IMR-90 (cell line): ENCODE data around the gene MRGPRF. TPM values are rescaled to one million over a fixed set of nuclear protein-coding genes. Genes with fewer than 3 reads are reported as not detected.
A peak's percentile ranks its signal among the peaks of the same experiment; 100 is the strongest.

Experiments
- ATAC-seq: fragments of 200-7000 bp; cut with Tn5 transposase; 2 replicates; pipeline ENCODE4 v1.9.1; 2020; ENCODE audit warnings: low read depth, mild to moderate bottlenecking, moderate library complexity
- BruUV-seq: library from RNA; stranded (reverse); fragments of 400-500 nt; replicated peaks from 2 replicates; lab custom pipeline; 2021; lab: Mats Ljungman, UMichigan
- CTCF ChIA-PET: fragments of 300-600 bp; formaldehyde crosslinking; extraction: SDS; loops from one replicate; lab custom pipeline; 2021; ENCODE audit warnings: antibody characterized with exemption; lab: Yijun Ruan, JAX
- POLR2A ChIA-PET: fragments of 300-600 bp; sonication (Branson Sonifier 250); formaldehyde crosslinking; loops from one replicate; lab custom pipeline; 2022; ENCODE audit warnings: antibody characterized with exemption; ENCODE audit not compliant: unreplicated experiment; lab: Charles Lee
- DNase-seq: peaks from one replicate; pipeline ENCODE4 v3.0.0; 2013
- H2AFZ ChIP-seq: replicated peaks from 2 replicates; pipeline ENCODE3; 2013; ENCODE audit warnings: low read length, mild to moderate bottlenecking; ENCODE audit not compliant: poor library complexity
- H2AK5ac ChIP-seq: 2 replicates; pipeline ENCODE4 v1.6.1; 2013; ENCODE audit warnings: low read depth, low read length, inconsistent platforms
- H2AK9ac ChIP-seq: replicated peaks from 2 replicates; pipeline ENCODE3; 2013; ENCODE audit warnings: mild to moderate bottlenecking, low read depth, low read length, moderate library complexity; ENCODE audit not compliant: poor library complexity
- H2BK120ac ChIP-seq: 2 replicates; pipeline ENCODE4 v1.6.1; 2013; ENCODE audit warnings: low read depth, low read length, inconsistent platforms
- H2BK15ac ChIP-seq: 3 replicates; pipeline ENCODE4 v1.6.1; 2013; ENCODE audit warnings: low read depth, low read length, inconsistent platforms
- H2BK20ac ChIP-seq: 2 replicates; pipeline ENCODE4 v1.6.1; 2013; ENCODE audit warnings: low read depth, mild to moderate bottlenecking, inconsistent platforms, low read length, moderate library complexity
- H2BK5ac ChIP-seq: 2 replicates; pipeline ENCODE4 v1.6.1; 2013; ENCODE audit warnings: mild to moderate bottlenecking, low read depth, low read length, inconsistent platforms; ENCODE audit not compliant: poor library complexity, severe bottlenecking
- H3K14ac ChIP-seq: replicated peaks from 2 replicates; pipeline ENCODE4 v1.6.1; 2013; ENCODE audit warnings: low read depth, low read length, inconsistent platforms
- H3K18ac ChIP-seq: 2 replicates; pipeline ENCODE4 v1.6.1; 2013; ENCODE audit warnings: low read depth, low read length, control low read depth
- H3K23ac ChIP-seq: 2 replicates; pipeline ENCODE4 v1.6.1; 2013; ENCODE audit warnings: low read depth, low read length, inconsistent platforms
- H3K27ac ChIP-seq: 2 replicates; pipeline ENCODE4 v1.5.1; 2013; ENCODE audit warnings: mild to moderate bottlenecking, control low read depth, low read length; ENCODE audit not compliant: insufficient read depth
- H3K27me3 ChIP-seq: 2 replicates; pipeline ENCODE4 v1.6.1; 2013; ENCODE audit warnings: low read length; ENCODE audit not compliant: control insufficient read depth, insufficient read depth
- H3K36me3 ChIP-seq: 2 replicates; pipeline ENCODE4 v1.6.1; 2013; ENCODE audit warnings: low read length, mixed read lengths; ENCODE audit not compliant: control insufficient read depth, insufficient read depth
- H3K4ac ChIP-seq: 2 replicates; pipeline ENCODE4 v1.6.1; 2013; ENCODE audit warnings: low read depth, low read length, inconsistent platforms
- H3K4me1 ChIP-seq: 2 replicates; pipeline ENCODE4 v1.6.1; 2013; ENCODE audit warnings: low read length, mixed read lengths; ENCODE audit not compliant: control insufficient read depth, insufficient read depth
- H3K4me2 ChIP-seq: 2 replicates; pipeline ENCODE4 v1.6.1; 2013; ENCODE audit warnings: low read depth, mild to moderate bottlenecking, control low read depth, low read length, moderate library complexity
- H3K4me3 ChIP-seq: 2 replicates; pipeline ENCODE4 v1.5.1; 2013; ENCODE audit warnings: low read depth, mild to moderate bottlenecking, control low read depth, low read length, moderate library complexity; ENCODE audit not compliant: insufficient read depth
- H3K56ac ChIP-seq: 2 replicates; pipeline ENCODE4 v1.6.1; 2013; ENCODE audit warnings: low read length, inconsistent platforms; ENCODE audit not compliant: insufficient read depth; ENCODE audit errors: extremely low read depth
- H3K79me1 ChIP-seq, 2 experiments: 2 replicates each; pipeline ENCODE4 v1.6.1; 2013; ENCODE audit warnings: low read length in 2 of 2, inconsistent platforms in 1 of 2, low read depth in 1 of 2
- H3K9ac ChIP-seq: 2 replicates; pipeline ENCODE4 v1.6.1; 2013; ENCODE audit warnings: low read depth, low read length, control low read depth
- H3K9me1 ChIP-seq: 2 replicates; pipeline ENCODE4 v1.6.1; 2013; ENCODE audit warnings: low read length, inconsistent platforms; ENCODE audit not compliant: insufficient read depth
- H3K9me3 ChIP-seq: 2 replicates; pipeline ENCODE4 v1.6.1; 2013; ENCODE audit warnings: low read length; ENCODE audit not compliant: control insufficient read depth, insufficient read depth
- H4K20me1 ChIP-seq: 2 replicates; pipeline ENCODE4 v1.6.1; 2013; ENCODE audit warnings: low read length, inconsistent platforms; ENCODE audit not compliant: insufficient read depth
- H4K5ac ChIP-seq: 2 replicates; pipeline ENCODE4 v1.6.1; 2013; ENCODE audit warnings: mild to moderate bottlenecking, low read depth, low read length, control low read depth
- H4K8ac ChIP-seq, 2 experiments: 2 replicates each; pipeline ENCODE4 v1.6.1; 2013; ENCODE audit warnings: low read depth in 2 of 2, low read length in 2 of 2, control low read depth in 1 of 2, inconsistent platforms in 1 of 2
- H4K91ac ChIP-seq: 2 replicates; pipeline ENCODE4 v1.6.1; 2013; ENCODE audit warnings: low read depth, low read length, inconsistent platforms; ENCODE audit not compliant: insufficient read depth
- MAFK ChIP-seq: IDR thresholded peaks from 2 replicates; pipeline ENCODE4 v1.6.1; 2012; ENCODE audit warnings: low read depth, low read length, improper control_type of control experiment
- MAZ ChIP-seq: IDR thresholded peaks from 2 replicates; pipeline ENCODE4 v1.6.1; 2012; ENCODE audit warnings: low read depth, mild to moderate bottlenecking, low read length, improper control_type of control experiment, moderate library complexity, borderline replicate concordance
- RAD21 ChIP-seq: IDR thresholded peaks from 2 replicates; pipeline ENCODE4 v1.6.1; 2012; ENCODE audit warnings: low read length, improper control_type of control experiment
- WGBS, 2 experiments: methylation state at CpG; one replicate each; pipeline versions ENCODE4 v1.1.5 to v1.1.7; 2013; ENCODE audit warnings: missing lambda C conversion rate in 2 of 2; ENCODE audit not compliant: insufficient read length in 1 of 2; ENCODE audit errors: extremely low coverage in 2 of 2; 5-methylcytosine and 5-hydroxymethylcytosine counted together
- dilution Hi-C: fragments of 300-500 bp; cut with HindIII; formaldehyde crosslinking; loops from one replicate; pipeline ENCODE4 v1.14.3; 2018; ENCODE audit warnings: low sequenced_read_pairs; ENCODE audit not compliant: unreplicated experiment
- in situ Hi-C: fragments of 300-500 bp; cut with MboI; formaldehyde crosslinking; loops from 3 replicates; pipeline ENCODE4 v1.14.3; 2019; ENCODE audit warnings: low sequenced_read_pairs, inconsistent platforms, mixed read lengths
- intact Hi-C: fragments of 100-400 bp; cut with micrococcal nuclease; formaldehyde crosslinking; loops from 2 replicates; pipeline ENCODE4 v1.10.0; 2022
- polyA plus RNA-seq, 3 experiments: library from polyadenylated mRNA; depleted of rRNA; stranded (reverse); fragments of >200 nt; gene quantifications; 2 replicates each; pipeline ENCODE4 v1.2.3, GENCODE V29; 2012; ENCODE audit warnings: low replicate concordance in 1 of 3
- total RNA-seq: library from RNA; depleted of rRNA; stranded (reverse); fragments of >200 nt; gene quantifications from 2 replicates; pipeline ENCODE4 v1.2.3, GENCODE V29; 2012

Gene MRGPRF
- total and polyA plus RNA-seq, 2 of the 4 experiments (the other 2 are of a cell fraction), result 6.3 to 28.8 TPM

DNA sequence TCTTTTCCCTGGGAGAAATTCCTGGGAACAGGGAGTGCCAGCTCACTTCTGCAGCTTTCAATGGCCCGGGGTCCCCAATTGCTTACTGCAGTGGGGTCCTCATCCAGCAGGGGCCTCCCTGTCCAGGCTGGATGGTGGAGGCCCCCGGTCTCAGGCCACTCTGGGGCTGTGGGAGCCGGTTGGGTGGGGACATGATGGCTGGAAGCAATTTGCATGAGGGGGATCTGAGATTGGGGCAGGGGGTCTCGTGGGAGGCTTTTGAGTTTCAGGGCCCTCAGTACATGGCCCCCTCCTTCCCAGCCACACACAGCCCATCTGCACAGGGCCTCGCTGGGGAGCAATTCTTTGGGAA, 57.5 kb downstream of the MRGPRF start:
- H2AFZ ChIP-seq, result peak overlapping the region; percentile 87

More for the DNA sequence above, 57.5 kb downstream of the MRGPRF start:
- Histone ChIP-seq H2BK20ac (no peak overlapping the region), H3K56ac (no peak overlapping the region), H2AK9ac (no peak overlapping the region), H4K20me1 (no peaks in the 10 kb centered on the region), H3K14ac (no peak overlapping the region), H2BK5ac (no peak overlapping the region), H3K9ac (no peak overlapping the region), H4K91ac (no peak overlapping the region), H3K4me2 (no peak overlapping the region), H3K27ac (no peak overlapping the region), H3K18ac (no peak overlapping the region), H2AK5ac (no peak overlapping the region), H3K9me3 (no peaks in the 10 kb centered on the region), H3K4me1 (no peaks in the 10 kb centered on the region), H3K36me3 (no peaks in the 10 kb centered on the region), H3K9me1 (no peaks in the 10 kb centered on the region), H3K23ac (no peak overlapping the region), H3K79me1 (no peaks in the 10 kb centered on the region), H3K4me3 (no peak overlapping the region), H2BK120ac (no peak overlapping the region), H4K5ac (no peak overlapping the region), H4K8ac (no peak overlapping the region), H2BK15ac (no peak overlapping the region), H3K27me3 (peaks cover 2% of the 10 kb centered on the region), H3K4ac (no peak overlapping the region)
- DNase-seq (no peak), ATAC-seq (peak; percentile 35; the same call in 1 of the 2 replicates)
- TF ChIP-seq MAFK (no peak), MAZ (no peak), RAD21 (no peak)
- BruUV-seq, result no TSS peak
- ChIA-PET CTCF (no interaction called here), POLR2A (no interaction called here)
- in situ Hi-C loops (no loop called here), intact Hi-C loops (no loop called here), dilution Hi-C loops (no loop called here)
- no CpG with 5 or more reads among the region's 5 CpGs for WGBS, 2 experiments
